NCI-H345 treated with DMSO at 0.1 percent for 48 hours (cell line): ENCODE results near the gene MEMO1.
A peak's percentile ranks its signal among the peaks of the same experiment; 100 is the strongest.
"Not testable (repeated sequence)": the region's sequence is repeated elsewhere in the genome, so short reads cannot be mapped to it uniquely, and the experiment has no call there.

Source experiments
- DNase-seq: peaks from one replicate; lab custom pipeline; 2025; ENCODE audit not compliant: unreplicated experiment; lab: John Stamatoyannopoulos, UW

MEMO1 gene

GRCh38 chr2:32010670-32011484 lies at the start of gene MEMO1:
Gene MEMO1, minus strand, starts transcription at chr2:32011008. Its CDS starts 761 bp downstream, at chr2:32010247.
- DNase-seq: peak; percentile 85

- no peak for DNase-seq
These were observed 49.5 kb upstream of the MEMO1 start for GRCh38 chr2:32060266-32060665.

GRCh38 chr2:32058130-32058529 lies 47.3 kb upstream of the MEMO1 start:
- DNase-seq: no peak

- not testable (repeated sequence) for DNase-seq
These were observed 43.8 kb upstream of the MEMO1 start for GRCh38 chr2:32054583-32054982.

- DNase-seq: no peak
These were observed 41.1 kb upstream of the MEMO1 start for GRCh38 chr2:32051836-32052439.

- no peak for DNase-seq
These were observed 32.8 kb upstream of the MEMO1 start for GRCh38 chr2:32043561-32043960.

GRCh38 chr2:32039447-32040219 lies 28.8 kb upstream of the MEMO1 start, which contains the start of gene DPY30:
Gene DPY30, minus strand, starts transcription at chr2:32039805. Its CDS starts 349 bp downstream, at chr2:32039456.
- DNase-seq: peak; percentile 77

GRCh38 chr2:32034198-32034887 lies 23.5 kb upstream of the MEMO1 start:
- DNase-seq: not testable (repeated sequence)

GRCh38 chr2:32018789-32019482 lies 8.1 kb upstream of the MEMO1 start:
- not testable (repeated sequence) for DNase-seq

- DNase-seq: no peak
These were observed 2.1 kb upstream of the MEMO1 start for GRCh38 chr2:32012872-32013271.

GRCh38 chr2:32011485-32011960 lies 715 bp upstream of the MEMO1 start:
- no peak for DNase-seq

GRCh38 chr2:32010280-32010669 lies 533 bp downstream of the MEMO1 start:
- peak; percentile 2 for DNase-seq

GRCh38 chr2:32009516-32010256 lies 1.1 kb downstream of the MEMO1 start:
- DNase-seq: no peak

- peak; percentile 6 for DNase-seq
These were observed 1.8 kb downstream of the MEMO1 start for GRCh38 chr2:32008805-32009515.

GRCh38 chr2:32007121-32007391 lies 3.8 kb downstream of the MEMO1 start:
- DNase-seq: no peak

GRCh38 chr2:32005371-32005976 lies 5.3 kb downstream of the MEMO1 start:
- DNase-seq: no peak

GRCh38 chr2:32003791-32004190 lies 7.0 kb downstream of the MEMO1 start:
- no peak for DNase-seq

GRCh38 chr2:32002406-32002805 lies 8.4 kb downstream of the MEMO1 start:
- DNase-seq: no peak

- no peak for DNase-seq
These were observed 11.4 kb downstream of the MEMO1 start for GRCh38 chr2:31999438-31999837.
